GM18861 (cell line): ENCODE measurements around the gene HCCS.
"Not testable (repeated sequence)": the region's sequence is repeated elsewhere in the genome, so short reads cannot be mapped to it uniquely, and the experiment has no call there.

Experiments used
- ATAC-seq: cut with Tn5 transposase; IDR thresholded peaks from one replicate; pipeline ENCODE4 v1.9.1; 2021; ENCODE audit not compliant: unreplicated experiment

Gene HCCS

DNA sequence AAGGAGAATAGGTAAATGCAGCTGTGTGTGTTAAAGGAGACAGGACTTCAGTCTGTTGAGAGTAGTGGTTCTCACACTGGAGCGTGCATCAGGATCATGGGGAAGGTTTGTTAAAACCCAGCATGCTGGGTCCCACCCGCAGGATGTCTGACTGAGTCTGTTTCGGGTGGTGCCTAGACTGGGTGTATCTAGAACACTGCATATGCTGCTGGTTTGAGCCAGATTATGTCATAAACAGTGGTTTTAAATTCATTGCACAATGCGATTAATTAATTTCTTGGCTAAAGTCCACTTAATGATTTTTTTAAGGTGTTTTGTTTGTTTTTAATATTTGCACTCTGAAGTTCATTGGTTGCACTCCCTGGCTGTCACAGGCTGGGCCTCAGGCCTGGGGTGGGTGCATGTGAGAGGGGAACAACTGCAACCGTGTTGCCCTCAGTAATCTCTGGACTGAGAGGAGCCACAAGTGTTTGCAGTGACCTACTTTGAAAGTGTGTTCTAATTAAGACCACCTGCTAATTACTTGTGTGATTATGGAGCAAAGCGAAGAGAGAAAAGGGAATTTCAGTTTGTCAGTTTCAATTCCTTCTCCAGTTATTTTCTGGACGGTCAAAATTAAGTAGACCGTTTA is 8.3 kb downstream of the HCCS start:
- ATAC-seq, result no peak

- ATAC-seq, result not testable (repeated sequence)
Observed at GRCh38 chrX:11123087-11123486, 12.0 kb downstream of the HCCS start.

- ATAC-seq, result no peak
Observed at GRCh38 chrX:11124112-11124511, 13.0 kb downstream of the HCCS start.

DNA sequence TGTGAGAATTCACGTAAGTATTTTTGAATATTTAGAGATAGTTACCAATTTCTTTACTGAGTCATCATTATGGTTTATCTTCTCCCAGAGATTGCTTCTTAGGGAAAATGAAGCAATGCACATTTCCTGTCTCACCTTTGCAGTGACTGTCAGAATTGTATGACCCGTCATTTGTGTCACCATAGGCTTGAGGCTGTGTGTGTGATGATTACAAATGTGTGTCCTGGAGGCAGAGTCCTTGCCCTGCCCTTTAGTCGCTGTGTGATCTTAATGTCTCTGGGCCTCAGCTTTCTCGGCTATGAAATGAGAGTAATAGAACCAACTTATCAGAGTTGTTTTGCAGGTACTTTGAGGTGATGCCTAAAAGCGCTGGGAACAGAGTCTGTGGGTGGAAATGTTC is 13.9 kb downstream of the HCCS start:
- no peak for ATAC-seq

DNA sequence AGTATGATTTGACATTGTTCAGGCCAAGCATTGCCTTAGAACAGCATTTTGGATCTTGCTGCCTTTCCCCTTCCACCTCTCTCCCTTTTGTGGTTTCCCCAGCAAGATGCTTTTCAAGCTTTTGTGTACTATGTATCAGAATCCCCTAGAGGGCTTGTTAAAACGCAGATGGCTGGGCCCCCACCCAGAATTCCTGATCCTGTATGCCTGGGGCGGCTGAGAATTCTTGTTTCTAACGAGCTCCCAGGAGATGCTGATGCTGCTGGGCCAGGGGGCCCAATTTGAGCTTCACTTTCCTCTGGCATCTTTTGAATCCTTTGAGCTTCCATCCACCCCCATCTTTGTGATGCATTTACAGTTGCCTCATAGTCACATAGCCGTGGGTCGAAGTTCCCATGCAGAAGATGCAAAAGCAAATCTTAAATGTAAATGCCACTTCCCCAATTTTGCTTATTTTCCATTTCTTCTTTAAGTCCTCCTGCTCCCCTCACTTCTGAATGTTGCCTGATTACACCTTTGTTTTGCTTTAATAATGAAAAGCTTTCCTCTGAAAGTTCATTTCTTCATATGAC is 18.5 kb downstream of the HCCS start:
- ATAC-seq, result no peak

DNA sequence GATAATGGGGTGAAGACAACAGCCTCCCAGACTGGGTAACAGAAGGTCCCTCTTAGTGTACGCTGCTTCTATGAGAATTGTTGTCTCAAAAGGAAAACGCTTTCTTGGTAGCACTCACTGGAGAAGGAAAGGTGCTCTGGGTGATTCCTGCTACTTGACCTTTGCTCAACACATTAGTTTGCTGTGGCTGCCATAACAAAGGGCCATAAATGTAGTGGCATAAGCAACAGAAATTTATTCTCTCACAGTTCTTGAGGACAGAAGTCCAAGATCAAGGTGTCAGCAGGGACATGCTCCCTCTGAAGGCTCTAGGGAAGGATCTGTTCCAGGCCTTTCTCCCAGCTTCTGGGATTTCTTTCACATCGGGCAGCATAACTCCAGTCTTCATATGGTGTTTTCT is 19.0 kb downstream of the HCCS start:
- ATAC-seq, result no peak

DNA sequence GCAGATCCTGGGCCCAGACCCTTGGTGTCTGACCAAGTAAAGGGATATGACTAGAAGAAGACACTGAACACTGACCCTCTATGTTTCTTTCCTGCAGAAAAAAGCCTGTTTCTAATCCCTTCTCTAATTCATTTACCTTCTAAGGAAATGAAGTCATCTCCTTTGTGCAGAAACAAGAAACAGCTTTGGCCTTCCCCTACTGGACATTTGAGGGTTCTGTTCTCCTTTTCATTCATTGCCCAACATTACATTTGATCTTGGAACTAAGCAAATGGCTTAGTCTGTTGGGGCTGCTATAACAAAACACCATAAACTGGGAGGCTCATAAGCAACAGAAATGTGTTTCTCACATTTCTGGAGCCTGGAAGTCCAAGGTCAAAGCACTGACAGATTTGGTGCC is 20.0 kb downstream of the HCCS start:
- ATAC-seq, result no peak

GRCh38 chrX:11135564-11136185 is 24.5 kb downstream of the HCCS start:
- no peak for ATAC-seq

DNA sequence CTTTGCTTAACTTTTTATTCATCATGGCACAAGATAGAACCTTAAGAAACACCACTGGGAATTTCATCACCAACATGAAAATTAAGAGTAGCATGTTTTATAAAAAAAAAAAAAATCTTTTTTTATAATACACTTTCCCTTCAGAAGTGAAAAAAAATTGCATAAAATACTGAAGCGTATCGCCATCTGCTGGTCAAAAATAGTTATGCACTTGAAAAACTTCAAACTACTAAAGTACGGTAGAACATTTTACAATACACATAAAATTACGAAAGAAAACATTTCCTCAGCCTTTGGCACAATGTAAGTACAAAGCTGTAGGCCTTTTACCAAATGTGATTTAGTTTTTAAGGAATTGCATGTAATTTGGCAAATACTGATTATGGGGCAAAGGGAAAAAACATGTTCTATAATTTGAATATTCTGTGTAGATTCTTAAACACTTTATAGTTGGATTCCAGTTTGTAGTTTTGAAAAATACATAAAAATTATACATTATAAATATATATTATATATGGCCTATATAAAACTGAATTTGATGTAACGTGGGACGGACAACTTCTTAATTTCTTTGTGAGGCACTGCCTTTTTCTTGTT is 26.5 kb downstream of the HCCS start:
- ATAC-seq, result no peak

- no peak for ATAC-seq
Observed at GRCh38 chrX:11138498-11139390, 27.6 kb downstream of the HCCS start.

GRCh38 chrX:11143931-11144678 is 33.0 kb downstream of the HCCS start:
- ATAC-seq, result peak; percentile 90

DNA sequence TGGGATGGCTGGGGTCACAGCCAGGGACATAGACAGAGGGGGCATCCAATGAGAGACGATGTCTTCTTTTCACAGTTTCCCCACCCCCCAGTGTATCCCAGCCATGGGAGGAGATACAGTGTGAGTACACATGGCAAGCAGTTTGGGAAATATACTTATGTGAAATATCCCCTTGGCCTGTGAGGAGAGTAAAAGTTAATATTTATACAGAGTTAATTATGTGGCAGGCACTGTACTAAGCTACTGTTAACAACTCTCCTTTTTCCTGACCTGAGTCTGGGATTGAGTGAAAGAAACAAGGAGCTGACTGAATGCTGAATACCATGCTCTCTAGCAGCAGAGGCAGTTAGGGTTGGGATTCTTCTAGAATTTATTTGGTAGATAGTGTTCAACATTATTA is 35.3 kb downstream of the HCCS start:
- ATAC-seq, result no peak

DNA sequence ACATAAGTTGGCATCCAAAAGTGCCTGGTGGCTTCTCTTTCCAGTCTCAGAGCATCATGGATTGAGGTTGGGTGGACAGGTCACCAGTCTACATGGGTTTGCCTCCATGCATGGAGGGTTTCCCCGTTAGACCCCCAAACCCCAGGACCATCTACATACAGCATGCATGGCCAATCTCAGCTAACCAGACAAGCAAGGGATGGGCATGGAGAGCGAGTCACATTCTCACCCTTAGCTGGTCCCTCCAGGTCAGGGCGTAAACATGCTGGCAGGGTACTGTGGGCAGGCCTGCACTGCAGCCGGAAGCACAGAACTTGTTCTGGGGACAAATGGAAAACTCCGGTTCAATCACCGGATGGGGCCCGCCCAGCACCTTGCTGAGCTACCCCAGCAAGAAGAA is 37.3 kb downstream of the HCCS start:
- ATAC-seq, result no peak

GRCh38 chrX:11151799-11152559 is 40.8 kb downstream of the HCCS start:
- no peak for ATAC-seq

DNA sequence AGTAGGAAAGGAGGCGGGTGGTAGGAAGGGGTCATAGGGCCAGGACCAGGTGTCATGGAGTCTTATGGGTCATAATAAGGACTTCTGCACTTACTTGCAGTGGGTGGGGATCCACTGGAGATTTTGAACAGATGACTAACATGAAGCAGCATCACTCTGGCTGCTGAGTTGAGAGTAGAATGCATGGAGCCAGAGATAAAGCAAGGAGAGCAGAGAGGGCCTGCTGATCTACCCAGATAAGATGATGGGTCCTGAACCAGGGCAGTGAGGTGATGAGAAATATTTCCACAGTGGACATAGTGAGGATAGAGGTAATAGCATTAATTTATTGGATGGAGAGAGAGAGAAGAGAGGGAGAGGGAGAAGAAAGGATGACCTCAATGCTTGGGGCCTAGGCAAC is 48.0 kb downstream of the HCCS start:
- ATAC-seq, result no peak

GRCh38 chrX:11164433-11164832 is 53.3 kb downstream of the HCCS start:
- ATAC-seq, result no peak

- no peak for ATAC-seq
Observed at GRCh38 chrX:11171956-11172355, 60.8 kb downstream of the HCCS start.

- ATAC-seq, result no peak
Observed at GRCh38 chrX:11172415-11172814, 61.3 kb downstream of the HCCS start.
